Sigmoid colon (tissue), 4 donors: ENCODE results near the gene BBS1.
A peak's percentile ranks its signal among the peaks of the same experiment; 100 is the strongest.

Experiments
- CTCF ChIP-seq, 4 experiments: fragments of 450-650 bp in 3 of 4; fragments of 200-600 bp in 1 of 4; IDR thresholded peaks; one replicate each; pipeline ENCODE4 v1.5.1; 2016 to 2019; ENCODE audit warnings: antibody characterized with exemption in 4 of 4, mild to moderate bottlenecking in 3 of 4, moderate library complexity in 2 of 4
- EP300 ChIP-seq, 4 donors: sonication (generic); formaldehyde crosslinking; IDR thresholded peaks; one replicate each; pipeline ENCODE4 v1.6.1; 2017; ENCODE audit warnings: antibody characterized with exemption in 4 of 4
- POLR2A ChIP-seq, 2 donors: fragments of 450-650 bp; IDR thresholded peaks; one replicate each; pipeline ENCODE4 v1.6.1; 2016; ENCODE audit warnings: antibody characterized with exemption in 2 of 2, mild to moderate bottlenecking in 2 of 2, moderate library complexity in 2 of 2
- POLR2AphosphoS5 ChIP-seq, 4 donors: sonication (generic); formaldehyde crosslinking; IDR thresholded peaks; one replicate each; pipeline ENCODE4 v1.6.1; 2017; ENCODE audit warnings: antibody characterized with exemption in 4 of 4

- no peak for TF ChIP-seq CTCF (IDR thresholded peaks at IDR 0.05)
- peak; percentile 86 to 88 for TF ChIP-seq POLR2A (IDR thresholded peaks at IDR 0.05)
- TF ChIP-seq EP300 (IDR thresholded peaks at IDR 0.05): no peak
- peak; percentile 83 to 95 (median 93) for TF ChIP-seq POLR2AphosphoS5 (IDR thresholded peaks at IDR 0.05)
Observed at GRCh38 chr11:66480117-66480938, 30.1 kb upstream of the BBS1 start, which contains the start of gene DPP3.
